AG04449 (cell line): Measurements from ENCODE around the gene SCYGR3.

ENCODE experiments used
- CTCF ChIA-PET: fragments of 350-600 bp; formaldehyde crosslinking; extraction: SDS; loops from one replicate; lab custom pipeline; 2021; ENCODE audit warnings: antibody characterized with exemption; lab: Yijun Ruan, JAX
- POLR2A ChIA-PET: fragments of 400-600, 350-600 bp; formaldehyde crosslinking; extraction: SDS; loops from one replicate; lab custom pipeline; 2020; ENCODE audit warnings: antibody characterized with exemption, inconsistent platforms; lab: Yijun Ruan, JAX
- DNase-seq: peaks from one replicate; pipeline ENCODE4 v3.0.0-alpha.2; 2010; ENCODE audit warnings: low read depth, low spot score
- H3K4me3 ChIP-seq: 2 replicates; pipeline ENCODE4 v1.5.1; 2011; ENCODE audit warnings: low read depth, mild to moderate bottlenecking, control low read depth, low read length
- TF ChIP-seq, protein P1 (sequence below): IDR thresholded peaks from one replicate; pipeline ENCODE4 v1.5.1; 2011; ENCODE audit warnings: mild to moderate bottlenecking, moderate library complexity, low read length, control low read depth, inconsistent platforms; ENCODE audit not compliant: insufficient read depth; ENCODE audit errors: missing control alignments

SCYGR3 gene

DNA sequence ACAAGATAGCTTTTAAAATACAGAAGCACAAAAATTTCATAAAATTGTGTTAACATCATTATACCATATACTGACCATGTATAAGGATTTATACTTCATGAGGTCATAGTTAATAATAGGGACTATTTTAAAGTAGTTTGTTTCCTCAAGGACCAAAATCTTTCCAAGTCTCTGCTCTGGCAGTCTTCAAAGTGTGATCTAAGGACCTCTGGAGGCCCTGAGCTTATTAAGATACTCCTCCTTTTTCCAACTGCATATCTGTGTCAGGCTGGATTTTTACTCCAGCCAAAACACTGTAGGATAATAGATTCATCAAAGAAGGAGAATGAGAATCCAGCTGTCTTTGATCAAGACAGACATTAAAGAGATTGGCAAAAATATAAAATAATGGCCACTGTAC, 17.6 kb downstream of the SCYGR3 start:
- no peak overlapping the region for H3K4me3 ChIP-seq
- TF ChIP-seq, protein P1, sequence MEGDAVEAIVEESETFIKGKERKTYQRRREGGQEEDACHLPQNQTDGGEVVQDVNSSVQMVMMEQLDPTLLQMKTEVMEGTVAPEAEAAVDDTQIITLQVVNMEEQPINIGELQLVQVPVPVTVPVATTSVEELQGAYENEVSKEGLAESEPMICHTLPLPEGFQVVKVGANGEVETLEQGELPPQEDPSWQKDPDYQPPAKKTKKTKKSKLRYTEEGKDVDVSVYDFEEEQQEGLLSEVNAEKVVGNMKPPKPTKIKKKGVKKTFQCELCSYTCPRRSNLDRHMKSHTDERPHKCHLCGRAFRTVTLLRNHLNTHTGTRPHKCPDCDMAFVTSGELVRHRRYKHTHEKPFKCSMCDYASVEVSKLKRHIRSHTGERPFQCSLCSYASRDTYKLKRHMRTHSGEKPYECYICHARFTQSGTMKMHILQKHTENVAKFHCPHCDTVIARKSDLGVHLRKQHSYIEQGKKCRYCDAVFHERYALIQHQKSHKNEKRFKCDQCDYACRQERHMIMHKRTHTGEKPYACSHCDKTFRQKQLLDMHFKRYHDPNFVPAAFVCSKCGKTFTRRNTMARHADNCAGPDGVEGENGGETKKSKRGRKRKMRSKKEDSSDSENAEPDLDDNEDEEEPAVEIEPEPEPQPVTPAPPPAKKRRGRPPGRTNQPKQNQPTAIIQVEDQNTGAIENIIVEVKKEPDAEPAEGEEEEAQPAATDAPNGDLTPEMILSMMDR = no peak
- ChIA-PET CTCF (no interaction called here), POLR2A (no interaction called here)
- no peak for DNase-seq

- POLR2A ChIA-PET = interaction anchor here (0.6 kb wide), 1 partner anchor 281 kb away, joined by 3 read pairs; no protein-coding TSS in a partner anchor
These were observed 18.8 kb downstream of the SCYGR3 start for GRCh38 chr2:227595797-227596196.

GRCh38 chr2:227592694-227593387, 21.8 kb downstream of the SCYGR3 start:
- POLR2A ChIA-PET = no interaction called here
- no peak for DNase-seq
- TF ChIP-seq, protein P1 = no peak
- H3K4me3 ChIP-seq = no peak overlapping the region
- CTCF ChIA-PET = no interaction called here

More at GRCh38 chr2:227595797-227596196, 18.8 kb downstream of the SCYGR3 start:
- no peak overlapping the region for H3K4me3 ChIP-seq
- no peak for DNase-seq
- TF ChIP-seq, protein P1 = no peak
- CTCF ChIA-PET = no interaction called here

GRCh38 chr2:227582369-227582768, 32.3 kb downstream of the SCYGR3 start:
- CTCF ChIA-PET = no interaction called here
- no peak for DNase-seq
- no peak overlapping the region for H3K4me3 ChIP-seq
- POLR2A ChIA-PET = no interaction called here
- TF ChIP-seq, protein P1 = no peak

GRCh38 chr2:227579791-227580190, 34.8 kb downstream of the SCYGR3 start:
- CTCF ChIA-PET = no interaction called here
- H3K4me3 ChIP-seq = no peak overlapping the region
- TF ChIP-seq, protein P1 = no peak
- POLR2A ChIA-PET = no interaction called here
- DNase-seq = no peak

- CTCF ChIA-PET = interaction anchor here (1.4 kb wide), 1 partner anchor 284 kb away, joined by 3 read pairs; no protein-coding TSS in a partner anchor
- DNase-seq = no peak
- TF ChIP-seq, protein P1 = no peak
- no peak overlapping the region for H3K4me3 ChIP-seq
- POLR2A ChIA-PET = interaction anchor here (0.6 kb wide), 1 partner anchor 26 kb away, joined by 4 read pairs; no protein-coding TSS in a partner anchor
These were observed 36.0 kb downstream of the SCYGR3 start for GRCh38 chr2:227578642-227579041.
